Measurements from ENCODE around the gene TESK2.
A peak's percentile ranks its signal among the peaks of the same experiment; 100 is the strongest.

TESK2 gene

GRCh38 chr1:45326627-45327623 lies 164.0 kb downstream of the TESK2 start, which contains the start of gene HPDL:
TSS of gene HPDL (plus strand) at chr1:45326895. CDS start at chr1:45327149, 254 bp downstream.
- no peak within 1 kb of the TSS for H4K8ac ChIP-seq (ENCODE audit: low read depth, low read length)
- no CpG with 5 or more reads among the region's 96 CpGs for WGBS (ENCODE audit: extremely low coverage, insufficient coverage, low lambda C conversion rate)
- no peak within 1 kb of the TSS for H2BK120ac ChIP-seq (ENCODE audit: low read depth, low read length)
- peak within 1 kb of the TSS; percentile 98 for H3K56ac ChIP-seq (ENCODE audit: low read length)
- no peak within 1 kb of the TSS for H2BK15ac ChIP-seq (replicated peaks; ENCODE audit: low read depth)
- peaks cover 4% of the 10 kb centered on the region for H3K79me1 ChIP-seq (ENCODE audit: low read length)
- DNase-seq: peak; percentile 96
- no peaks in the 10 kb centered on the region for H3K27me3 ChIP-seq (ENCODE audit: insufficient read depth, low read length, poor library complexity)
- peak within 1 kb of the TSS; percentile 79 for H3K18ac ChIP-seq (ENCODE audit: low read length)
- peak within 1 kb of the TSS; percentile 56 for H3K4ac ChIP-seq (ENCODE audit: low read depth, low read length)
- peaks cover 17% of the 10 kb centered on the region for H3K79me2 ChIP-seq (ENCODE audit: control insufficient read depth, insufficient read depth, low read length)
- H2BK5ac ChIP-seq (ENCODE audit: low read length): peak within 1 kb of the TSS; percentile 83
- H3K4me3 ChIP-seq (ENCODE audit: low read length): peak within 1 kb of the TSS; percentile 84
- H3K23ac ChIP-seq (ENCODE audit: low read length): peak within 1 kb of the TSS; percentile 100
- H3K4me1 ChIP-seq (ENCODE audit: control insufficient read depth, low read depth, low read length): peaks cover 13% of the 10 kb centered on the region
- peak within 1 kb of the TSS; percentile 72 for H3K27ac ChIP-seq (ENCODE audit: low read depth, low read length)
- no peak within 1 kb of the TSS for H4K5ac ChIP-seq (ENCODE audit: low read length)
- peak within 1 kb of the TSS; percentile 97 for H2AK5ac ChIP-seq (ENCODE audit: low read length)
- peak within 1 kb of the TSS; percentile 65 for H3K4me2 ChIP-seq (ENCODE audit: low read length)
- no peaks in the 10 kb centered on the region for H3K36me3 ChIP-seq (ENCODE audit: control insufficient read depth, insufficient read depth, low read length)
- peak within 1 kb of the TSS; percentile 92 for H3K9ac ChIP-seq (ENCODE audit: low read length)

DNA sequence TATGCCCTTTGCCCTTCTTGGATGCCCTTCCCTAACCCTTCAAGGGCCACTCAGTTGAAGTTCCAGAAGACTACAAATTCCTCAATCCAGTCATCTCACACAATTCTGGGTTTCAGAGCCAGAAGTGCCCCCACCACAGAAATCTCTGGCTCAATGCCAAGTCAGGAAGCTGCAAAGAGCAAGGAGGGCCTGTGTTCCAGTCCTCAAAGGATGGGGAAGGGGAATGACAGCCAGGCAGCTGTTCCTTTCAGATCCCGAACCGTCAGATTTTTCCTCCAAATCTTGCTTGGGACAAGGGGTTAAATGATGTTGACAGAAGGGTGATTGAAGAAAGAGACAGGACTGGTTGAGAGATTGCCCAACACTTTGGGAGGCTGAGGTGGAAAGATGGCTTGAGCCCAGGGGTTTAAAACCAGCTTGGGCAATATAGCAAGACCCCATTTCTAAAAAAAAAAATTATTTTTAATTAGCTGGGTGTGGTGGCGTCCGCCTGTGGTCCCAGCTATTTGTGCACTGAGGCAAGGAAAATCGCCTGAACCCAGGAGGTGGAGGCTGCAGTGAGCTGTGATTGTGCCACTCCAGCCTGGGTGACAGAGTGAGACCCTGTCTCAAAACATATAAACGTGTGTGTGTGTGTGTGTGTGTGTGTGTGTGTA lies 165.0 kb downstream of the TESK2 start:
- Histone ChIP-seq H3K9ac (ENCODE audit: low read length) (peak overlapping the region; percentile 72), H3K27ac (ENCODE audit: low read depth, low read length) (no peak overlapping the region), H3K79me1 (ENCODE audit: low read length) (peaks cover 4% of the 10 kb centered on the region), H3K23ac (ENCODE audit: low read length) (no peak overlapping the region), H3K79me2 (ENCODE audit: control insufficient read depth, insufficient read depth, low read length) (peaks cover 17% of the 10 kb centered on the region), H4K8ac (ENCODE audit: low read depth, low read length) (no peak overlapping the region), H2BK5ac (ENCODE audit: low read length) (peak overlapping the region; percentile 0), H2BK120ac (ENCODE audit: low read depth, low read length) (no peak overlapping the region), H3K4ac (ENCODE audit: low read depth, low read length) (no peak overlapping the region), H3K4me3 (ENCODE audit: low read length) (no peak overlapping the region), H3K18ac (ENCODE audit: low read length) (peak overlapping the region; percentile 79), H2BK15ac (replicated peaks; ENCODE audit: low read depth) (no peak overlapping the region), H4K5ac (ENCODE audit: low read length) (no peak overlapping the region), H3K4me2 (ENCODE audit: low read length) (no peak overlapping the region), H2AK5ac (ENCODE audit: low read length) (peak overlapping the region; percentile 97), H3K36me3 (ENCODE audit: control insufficient read depth, insufficient read depth, low read length) (no peaks in the 10 kb centered on the region), H3K56ac (ENCODE audit: low read length) (peak overlapping the region; percentile 84), H3K4me1 (ENCODE audit: control insufficient read depth, low read depth, low read length) (peaks cover 13% of the 10 kb centered on the region), H3K27me3 (ENCODE audit: insufficient read depth, low read length, poor library complexity) (no peaks in the 10 kb centered on the region)
- no CpG with 5 or more reads among the region's 6 CpGs for WGBS (ENCODE audit: extremely low coverage, insufficient coverage, low lambda C conversion rate)
- no peak for DNase-seq

- no CpG with 5 or more reads among the region's 10 CpGs for WGBS (ENCODE audit: extremely low coverage, insufficient coverage, low lambda C conversion rate)
Measured at GRCh38 chr1:45322486-45323040, 168.4 kb downstream of the TESK2 start.

GRCh38 chr1:45321444-45321843 lies 169.5 kb downstream of the TESK2 start:
- H3K9ac ChIP-seq (ENCODE audit: low read length): peak overlapping the region; percentile 2
- H2BK15ac ChIP-seq (replicated peaks; ENCODE audit: low read depth): no peak overlapping the region
- no peaks in the 10 kb centered on the region for H3K27me3 ChIP-seq (ENCODE audit: insufficient read depth, low read length, poor library complexity)
- no peak overlapping the region for H3K23ac ChIP-seq (ENCODE audit: low read length)
- peak overlapping the region; percentile 34 for H3K56ac ChIP-seq (ENCODE audit: low read length)
- H3K79me1 ChIP-seq (ENCODE audit: low read length): no peaks in the 10 kb centered on the region
- H3K36me3 ChIP-seq (ENCODE audit: control insufficient read depth, insufficient read depth, low read length): no peaks in the 10 kb centered on the region
- no peak overlapping the region for H2AK5ac ChIP-seq (ENCODE audit: low read length)
- no peak overlapping the region for H4K5ac ChIP-seq (ENCODE audit: low read length)
- peak overlapping the region; percentile 76 for H3K27ac ChIP-seq (ENCODE audit: low read depth, low read length)
- no peak for DNase-seq
- H2BK120ac ChIP-seq (ENCODE audit: low read depth, low read length): peak overlapping the region; percentile 64
- WGBS (ENCODE audit: extremely low coverage, insufficient coverage, low lambda C conversion rate): no CpG with 5 or more reads among the region's 5 CpGs
- no peak overlapping the region for H3K4me2 ChIP-seq (ENCODE audit: low read length)
- H4K8ac ChIP-seq (ENCODE audit: low read depth, low read length): no peak overlapping the region
- H3K4me1 ChIP-seq (ENCODE audit: control insufficient read depth, low read depth, low read length): peaks cover 8% of the 10 kb centered on the region
- H3K4me3 ChIP-seq (ENCODE audit: low read length): no peak overlapping the region
- H3K18ac ChIP-seq (ENCODE audit: low read length): peak overlapping the region; percentile 96
- peak overlapping the region; percentile 10 for H2BK5ac ChIP-seq (ENCODE audit: low read length)
- H3K79me2 ChIP-seq (ENCODE audit: control insufficient read depth, insufficient read depth, low read length): no peaks in the 10 kb centered on the region
- peak overlapping the region; percentile 82 for H3K4ac ChIP-seq (ENCODE audit: low read depth, low read length)

More at GRCh38 chr1:45322486-45323040, 168.4 kb downstream of the TESK2 start:
- peaks cover 8% of the 10 kb centered on the region for H3K79me2 ChIP-seq (ENCODE audit: control insufficient read depth, insufficient read depth, low read length)
- no peak overlapping the region for H3K23ac ChIP-seq (ENCODE audit: low read length)
- H3K4me3 ChIP-seq (ENCODE audit: low read length): no peak overlapping the region
- H2BK15ac ChIP-seq (replicated peaks; ENCODE audit: low read depth): no peak overlapping the region
- H3K27me3 ChIP-seq (ENCODE audit: insufficient read depth, low read length, poor library complexity): no peaks in the 10 kb centered on the region
- H3K36me3 ChIP-seq (ENCODE audit: control insufficient read depth, insufficient read depth, low read length): no peaks in the 10 kb centered on the region
- H3K4me2 ChIP-seq (ENCODE audit: low read length): no peak overlapping the region
- peak overlapping the region; percentile 90 for H3K4ac ChIP-seq (ENCODE audit: low read depth, low read length)
- H2AK5ac ChIP-seq (ENCODE audit: low read length): no peak overlapping the region
- DNase-seq: no peak
- H4K5ac ChIP-seq (ENCODE audit: low read length): no peak overlapping the region
- peak overlapping the region; percentile 63 for H3K18ac ChIP-seq (ENCODE audit: low read length)
- H2BK5ac ChIP-seq (ENCODE audit: low read length): peak overlapping the region; percentile 78
- H3K9ac ChIP-seq (ENCODE audit: low read length): no peak overlapping the region
- H4K8ac ChIP-seq (ENCODE audit: low read depth, low read length): no peak overlapping the region
- peaks cover 4% of the 10 kb centered on the region for H3K79me1 ChIP-seq (ENCODE audit: low read length)
- peak overlapping the region; percentile 56 for H3K56ac ChIP-seq (ENCODE audit: low read length)
- H3K4me1 ChIP-seq (ENCODE audit: control insufficient read depth, low read depth, low read length): peaks cover 8% of the 10 kb centered on the region
- H3K27ac ChIP-seq (ENCODE audit: low read depth, low read length): peak overlapping the region; percentile 62
- H2BK120ac ChIP-seq (ENCODE audit: low read depth, low read length): no peak overlapping the region

DNA sequence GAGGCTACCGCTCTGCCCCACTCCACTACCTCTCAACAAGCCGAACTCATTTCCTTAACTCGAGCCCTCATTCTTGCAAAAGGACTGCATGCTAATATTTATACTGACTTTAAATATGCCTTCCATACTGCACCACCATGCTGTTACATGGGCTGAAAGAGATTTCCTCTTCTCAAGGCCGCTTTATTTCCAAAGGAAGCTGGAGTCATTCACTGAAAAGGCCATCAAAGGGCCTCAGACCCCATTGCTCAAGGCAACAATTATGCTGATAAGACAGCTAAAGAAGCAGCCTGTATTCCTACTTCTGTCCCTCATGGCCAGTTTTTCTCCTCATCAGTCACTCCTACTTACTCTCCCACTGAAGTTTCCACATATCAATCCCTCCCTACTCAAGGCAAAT lies 171.2 kb downstream of the TESK2 start:
- Histone ChIP-seq H4K8ac (ENCODE audit: low read depth, low read length) (no peak overlapping the region), H3K56ac (ENCODE audit: low read length) (peak overlapping the region; percentile 9), H3K4ac (ENCODE audit: low read depth, low read length) (no peak overlapping the region), H3K27me3 (ENCODE audit: insufficient read depth, low read length, poor library complexity) (no peaks in the 10 kb centered on the region), H3K4me3 (ENCODE audit: low read length) (no peak overlapping the region), H3K79me1 (ENCODE audit: low read length) (no peaks in the 10 kb centered on the region), H2BK120ac (ENCODE audit: low read depth, low read length) (peak overlapping the region; percentile 63), H2BK5ac (ENCODE audit: low read length) (peak overlapping the region; percentile 51), H2BK15ac (replicated peaks; ENCODE audit: low read depth) (no peak overlapping the region), H3K27ac (ENCODE audit: low read depth, low read length) (peak overlapping the region; percentile 30), H4K5ac (ENCODE audit: low read length) (no peak overlapping the region), H3K9ac (ENCODE audit: low read length) (no peak overlapping the region), H3K36me3 (ENCODE audit: control insufficient read depth, insufficient read depth, low read length) (no peaks in the 10 kb centered on the region), H3K4me2 (ENCODE audit: low read length) (no peak overlapping the region), H3K79me2 (ENCODE audit: control insufficient read depth, insufficient read depth, low read length) (no peaks in the 10 kb centered on the region), H2AK5ac (ENCODE audit: low read length) (no peak overlapping the region), H3K23ac (ENCODE audit: low read length) (no peak overlapping the region), H3K18ac (ENCODE audit: low read length) (peak overlapping the region; percentile 34), H3K4me1 (ENCODE audit: control insufficient read depth, low read depth, low read length) (peaks cover 5% of the 10 kb centered on the region)
- WGBS (ENCODE audit: extremely low coverage, insufficient coverage, low lambda C conversion rate): no CpG with 5 or more reads among the region's 4 CpGs
- DNase-seq: no peak
